ENCODE results near the gene KLF5.

The KLF5 gene

GRCh38 chr13:73082471-73082870 lies 23.7 kb downstream of the KLF5 start:
- TF ChIP-seq CTCF (IDR thresholded peaks at IDR 0.05; ENCODE audit: insufficient read depth, missing control alignments) = no peak
- FAIRE-seq (no peak), DNase-seq (ENCODE audit: insufficient read length, low spot score) (no peak)

GRCh38 chr13:73082895-73083294 lies 24.1 kb downstream of the KLF5 start:
- DNase-seq (ENCODE audit: insufficient read length, low spot score) = no peak
- TF ChIP-seq CTCF (IDR thresholded peaks at IDR 0.05; ENCODE audit: insufficient read depth, missing control alignments) = no peak
- no peak for FAIRE-seq

- TF ChIP-seq CTCF (IDR thresholded peaks at IDR 0.05; ENCODE audit: insufficient read depth, missing control alignments) = no peak
- DNase-seq (ENCODE audit: insufficient read length, low spot score) (no peak), FAIRE-seq (no peak)
Observed at GRCh38 chr13:73088332-73088935, 29.6 kb downstream of the KLF5 start.

- TF ChIP-seq CTCF (IDR thresholded peaks at IDR 0.05; ENCODE audit: insufficient read depth, missing control alignments) = no peak
- no peak for FAIRE-seq
- no peak for DNase-seq (ENCODE audit: insufficient read length, low spot score)
Observed at GRCh38 chr13:73089213-73089612, 30.4 kb downstream of the KLF5 start.

DNA sequence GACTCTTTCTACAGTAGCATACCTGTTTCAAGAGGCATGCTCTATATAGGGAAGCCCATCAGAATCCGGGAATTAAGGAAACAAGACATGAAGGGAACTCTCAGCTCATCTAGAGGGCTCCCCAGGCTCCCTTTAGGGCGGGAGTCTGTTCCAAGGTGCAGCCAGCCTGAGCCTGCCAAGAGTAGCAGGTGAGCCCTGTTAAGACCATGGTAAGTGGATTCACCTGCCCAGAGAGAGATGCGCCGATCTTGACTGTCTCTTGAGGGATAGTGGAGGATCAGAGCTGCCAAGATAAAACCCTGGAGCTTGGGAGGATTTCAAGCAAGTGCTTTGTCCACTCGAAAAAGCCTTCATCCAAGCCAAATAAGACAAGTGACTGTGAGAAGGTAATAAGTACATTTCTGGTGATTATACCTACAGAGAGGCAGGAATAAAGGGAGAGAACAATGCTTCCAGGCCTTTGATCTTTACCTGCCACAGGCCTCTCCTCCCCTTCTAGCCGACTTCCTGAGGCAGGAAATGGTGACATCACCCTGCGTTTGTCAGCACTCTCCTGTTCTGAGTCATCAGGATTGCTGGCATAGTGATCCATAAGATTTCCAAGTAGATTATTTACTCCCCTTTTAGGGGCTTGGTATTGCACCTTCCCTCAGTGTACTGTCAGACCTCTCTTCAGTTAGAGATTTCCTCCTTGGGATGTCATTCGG lies 31.5 kb downstream of the KLF5 start:
- FAIRE-seq (no peak), DNase-seq (ENCODE audit: insufficient read length, low spot score) (no peak)
- TF ChIP-seq CTCF (IDR thresholded peaks at IDR 0.05; ENCODE audit: insufficient read depth, missing control alignments) = no peak

- no peak for FAIRE-seq
- no peak for DNase-seq (ENCODE audit: insufficient read length, low spot score)
- TF ChIP-seq CTCF (IDR thresholded peaks at IDR 0.05; ENCODE audit: insufficient read depth, missing control alignments) = no peak
Observed at GRCh38 chr13:73090823-73091187, 32.0 kb downstream of the KLF5 start.

DNA sequence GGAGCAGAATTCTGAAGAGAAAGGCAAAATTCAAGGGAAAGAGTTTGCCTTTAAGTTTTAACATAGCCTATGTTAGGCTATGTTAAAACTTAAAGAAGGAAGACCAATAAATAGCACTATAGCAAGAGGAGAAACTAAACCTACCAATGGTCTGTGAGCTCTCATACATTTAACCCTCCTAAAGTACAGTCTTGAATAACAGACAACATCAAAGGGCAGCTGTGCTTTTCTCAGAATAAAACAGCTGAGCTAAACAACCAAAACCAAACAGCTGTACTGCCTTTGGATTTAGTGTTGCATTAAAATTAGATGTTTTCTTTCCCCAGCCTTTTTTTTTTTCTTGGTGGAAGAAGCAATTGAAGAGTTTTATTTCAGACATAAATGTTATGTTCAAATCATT lies 34.0 kb downstream of the KLF5 start:
- no peak for DNase-seq (ENCODE audit: insufficient read length, low spot score)
- FAIRE-seq = no peak
- no peak for TF ChIP-seq CTCF (IDR thresholded peaks at IDR 0.05; ENCODE audit: insufficient read depth, missing control alignments)
